ENCODE data around the gene MRPS35. TPM values are rescaled to one million over a fixed set of nuclear protein-coding genes. Genes with fewer than 3 reads are reported as not detected.

MRPS35 gene
- polyA plus RNA-seq, 1 experiment = 66.6 TPM

GRCh38 chr12:27779416-27779919 is 68.8 kb downstream of the MRPS35 start:
- POLR2A ChIA-PET = interaction anchor here (1.0 to 1.4 kb wide), 5 partner anchors 15 to 127 kb away, joined by 3 to 6 read pairs (median 3); no protein-coding TSS in a partner anchor
- DNase-seq (ENCODE audit: low read depth, low spot score) = no peak
- Histone ChIP-seq H3K4me3 (ENCODE audit: low read depth, low read length) (peak overlapping the region; percentile 88), H3K27me3 (ENCODE audit: control insufficient read depth, insufficient read depth, low read length) (no peaks in the 10 kb centered on the region), H3K9me3 (ENCODE audit: control insufficient read depth, insufficient read depth, low read length) (no peaks in the 10 kb centered on the region; the same call in 1 of the 2 replicates), H3K27ac (ENCODE audit: low read depth, low read length) (peak overlapping the region; percentile 87)
- CTCF ChIA-PET = interaction anchor here (0.6 kb wide), 1 partner anchor 67 kb away, joined by 4 read pairs; no protein-coding TSS in a partner anchor
- no peak for TF ChIP-seq CTCF (IDR thresholded peaks at IDR 0.05; ENCODE audit: low read depth, low read length)

- H3K4me3 ChIP-seq (ENCODE audit: low read depth, low read length) = peak within 1 kb of the TSS; percentile 88
- no peak for DNase-seq (ENCODE audit: low read depth, low spot score)
- TF ChIP-seq CTCF (IDR thresholded peaks at IDR 0.05; ENCODE audit: low read depth, low read length) = peak; percentile 8; the same call in 1 of the 2 replicates
- no peaks in the 10 kb centered on the region; the same call in 1 of the 2 replicates for H3K9me3 ChIP-seq (ENCODE audit: control insufficient read depth, insufficient read depth, low read length)
- peak within 1 kb of the TSS; percentile 87 for H3K27ac ChIP-seq (ENCODE audit: low read depth, low read length)
- no peaks in the 10 kb centered on the region for H3K27me3 ChIP-seq (ENCODE audit: control insufficient read depth, insufficient read depth, low read length)
- ChIA-PET CTCF (interaction anchor here (0.6 kb wide), 1 partner anchor 66 kb away, joined by 4 read pairs; no protein-coding TSS in a partner anchor), POLR2A (interaction anchor here (0.5 to 1.4 kb wide), 6 partner anchors 15 to 127 kb away, joined by 3 to 6 read pairs (median 4); no protein-coding TSS in a partner anchor)
Measured at GRCh38 chr12:27779920-27780611, 69.4 kb downstream of the MRPS35 start, which contains the start of the genes KLHL42 and MANSC4. Gene KLHL42, plus strand, starts transcription at chr12:27780233. Its CDS starts 98 bp downstream, at chr12:27780331. Gene MANSC4, minus strand, starts transcription at chr12:27780236. Its CDS starts 8,960 bp downstream, at chr12:27771276.

GRCh38 chr12:27780612-27781408 is 70.2 kb downstream of the MRPS35 start:
- H3K27me3 ChIP-seq (ENCODE audit: control insufficient read depth, insufficient read depth, low read length) = no peaks in the 10 kb centered on the region
- peak overlapping the region; percentile 70 for H3K27ac ChIP-seq (ENCODE audit: low read depth, low read length)
- ChIA-PET POLR2A (interaction anchor here (0.5 to 1.4 kb wide), 6 partner anchors 14 to 126 kb away, joined by 3 to 6 read pairs (median 4); no protein-coding TSS in a partner anchor), CTCF (no interaction called here)
- no peak for DNase-seq (ENCODE audit: low read depth, low spot score)
- H3K4me3 ChIP-seq (ENCODE audit: low read depth, low read length) = peak overlapping the region; percentile 88
- no peak for TF ChIP-seq CTCF (IDR thresholded peaks at IDR 0.05; ENCODE audit: low read depth, low read length)
- H3K9me3 ChIP-seq (ENCODE audit: control insufficient read depth, insufficient read depth, low read length) = no peaks in the 10 kb centered on the region; the same call in 1 of the 2 replicates

DNA sequence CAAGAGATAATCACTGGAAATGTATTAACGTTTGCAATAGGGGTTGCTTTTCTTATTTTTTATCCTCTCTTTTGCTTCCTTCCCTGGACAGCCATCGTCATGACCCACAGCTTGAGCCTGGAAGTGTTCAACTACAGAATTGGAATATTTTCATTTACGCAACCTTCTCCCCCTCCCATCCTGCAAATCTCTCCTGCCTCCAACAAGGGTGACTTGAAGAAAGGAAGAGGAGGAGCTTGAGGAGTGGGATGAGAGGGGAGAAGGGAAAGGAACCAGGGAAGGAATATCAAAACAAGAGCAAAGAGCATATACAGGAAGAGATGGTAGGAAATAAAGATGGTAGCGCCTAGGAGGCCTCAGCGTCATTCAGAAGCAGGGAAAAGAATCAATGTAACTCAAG is 71.0 kb downstream of the MRPS35 start:
- H3K4me3 ChIP-seq (ENCODE audit: low read depth, low read length) = peak overlapping the region; percentile 88
- ChIA-PET CTCF (no interaction called here), POLR2A (interaction anchor here (0.5 kb wide), 1 partner anchor 30 kb away, joined by 8 read pairs; no protein-coding TSS in a partner anchor)
- DNase-seq (ENCODE audit: low read depth, low spot score) = no peak
- peak overlapping the region; percentile 75 for H3K27ac ChIP-seq (ENCODE audit: low read depth, low read length)
- no peak for TF ChIP-seq CTCF (IDR thresholded peaks at IDR 0.05; ENCODE audit: low read depth, low read length)
- H3K27me3 ChIP-seq (ENCODE audit: control insufficient read depth, insufficient read depth, low read length) = no peaks in the 10 kb centered on the region
- no peaks in the 10 kb centered on the region; the same call in 1 of the 2 replicates for H3K9me3 ChIP-seq (ENCODE audit: control insufficient read depth, insufficient read depth, low read length)
